GM19455 (cell line): ENCODE measurements around the gene GLDC.
"Not testable (repeated sequence)": the region's sequence is repeated elsewhere in the genome, so short reads cannot be mapped to it uniquely, and the experiment has no call there.

Experiments used
- ATAC-seq: cut with Tn5 transposase; IDR thresholded peaks from one replicate; pipeline ENCODE4 v1.9.1; 2021; ENCODE audit not compliant: unreplicated experiment

Gene GLDC

DNA sequence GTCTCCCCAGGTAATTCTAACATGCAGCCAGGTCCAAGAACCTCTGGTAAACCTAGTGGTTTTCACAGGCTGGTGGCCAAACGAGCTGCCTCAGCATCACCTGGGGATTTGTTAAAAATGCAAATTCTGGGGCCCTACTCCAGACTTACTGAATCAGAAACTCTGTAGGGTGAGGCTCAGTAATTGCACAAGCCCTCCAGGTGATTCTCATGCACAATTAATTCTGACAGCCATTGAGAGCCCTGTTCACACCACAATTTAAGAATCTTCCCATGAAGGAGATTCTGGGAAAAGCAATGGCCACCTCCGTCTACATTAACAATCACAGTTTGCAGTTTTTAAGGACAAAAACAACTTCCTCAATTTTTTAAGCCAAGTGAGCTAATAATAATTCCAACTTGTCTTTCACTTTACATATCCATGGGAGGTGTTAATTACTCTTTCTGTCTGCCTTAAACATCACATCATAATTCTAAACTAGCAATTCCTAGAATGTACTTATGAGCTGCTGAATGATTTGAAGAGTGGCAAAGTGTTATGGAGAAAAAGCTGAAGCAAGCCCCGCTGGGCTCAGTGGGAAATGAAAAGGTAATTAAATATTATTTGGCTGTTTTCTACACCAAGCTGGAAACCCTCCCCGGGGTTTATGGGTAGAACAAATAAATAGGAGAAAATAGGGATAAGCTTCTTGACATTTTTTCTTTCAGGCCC is 70.0 kb downstream of the GLDC start:
- ATAC-seq: peak; percentile 74

DNA sequence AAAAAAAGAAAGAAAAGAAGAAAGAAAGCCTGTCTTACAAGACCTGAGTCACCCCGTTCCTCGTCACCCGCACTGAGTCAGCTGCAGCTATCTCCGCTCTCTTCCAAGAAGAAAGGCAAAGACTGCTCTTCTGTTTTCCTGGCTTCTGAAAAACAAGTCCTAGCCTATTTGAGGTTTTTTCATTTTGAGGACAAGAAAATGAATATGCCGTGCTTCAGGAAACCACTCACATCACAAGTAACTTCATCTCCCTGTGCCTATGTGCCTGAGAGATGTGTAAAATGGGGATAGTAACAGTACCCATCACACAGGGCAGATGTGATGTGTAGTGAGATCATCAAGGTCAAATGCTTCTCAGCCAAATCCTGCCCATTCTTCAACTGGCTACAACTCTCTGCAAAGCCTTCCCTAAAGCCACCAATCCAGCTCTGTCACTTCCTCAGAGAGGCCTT is 78.4 kb downstream of the GLDC start:
- no peak for ATAC-seq

DNA sequence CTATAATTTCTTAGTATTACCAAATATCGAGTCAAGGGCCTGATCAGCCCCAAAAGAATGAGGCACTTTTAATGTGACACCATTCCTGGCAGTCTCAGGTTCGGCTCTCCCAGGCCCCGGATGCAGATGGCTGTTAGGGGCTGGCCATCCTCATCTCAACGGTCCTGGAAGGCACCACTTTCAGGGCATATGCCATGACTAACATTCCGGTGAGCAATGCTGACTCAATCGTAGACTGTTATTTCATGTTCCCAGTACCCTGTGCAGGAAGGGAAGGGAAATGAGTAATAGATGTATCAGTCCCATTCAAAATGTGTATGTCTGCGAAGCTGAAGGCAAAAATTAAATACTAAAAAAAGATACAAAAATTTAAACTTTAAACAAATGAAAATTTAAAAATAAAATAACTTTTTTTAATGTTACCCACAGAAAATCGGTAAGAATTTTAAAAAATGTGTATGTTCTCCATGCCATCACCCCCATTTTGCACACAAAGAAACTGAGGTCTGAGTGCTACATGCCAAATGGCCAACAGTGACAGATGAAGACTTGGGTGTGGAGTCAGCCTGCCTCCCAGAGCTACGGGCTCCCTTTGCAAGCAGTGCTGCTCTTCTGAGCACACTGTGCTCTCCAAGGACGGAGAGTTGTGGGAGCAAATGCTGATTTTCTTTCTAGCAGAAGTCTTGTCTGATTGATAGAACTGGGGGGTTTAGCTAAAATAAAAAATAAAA is 79.0 kb downstream of the GLDC start:
- ATAC-seq: no peak

DNA sequence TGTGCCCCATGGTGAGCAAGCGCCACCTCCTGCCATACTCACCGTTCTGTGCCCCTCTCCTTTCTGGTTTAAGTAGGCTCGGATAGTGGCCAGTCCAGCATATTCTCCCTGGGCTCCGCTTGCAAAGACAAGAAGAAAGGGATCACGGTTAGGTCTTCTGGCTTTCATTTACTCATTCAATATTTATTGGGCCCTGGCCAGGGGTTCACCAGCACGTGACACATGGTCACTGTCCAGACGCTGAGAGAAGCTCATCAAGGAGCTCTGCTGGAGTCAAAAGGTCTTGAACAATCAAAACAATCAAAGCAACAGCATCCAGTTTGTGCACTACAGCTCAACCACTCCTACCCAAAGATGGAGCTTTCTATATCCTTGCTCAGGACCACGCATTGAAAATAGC is 80.2 kb downstream of the GLDC start:
- ATAC-seq: no peak

DNA sequence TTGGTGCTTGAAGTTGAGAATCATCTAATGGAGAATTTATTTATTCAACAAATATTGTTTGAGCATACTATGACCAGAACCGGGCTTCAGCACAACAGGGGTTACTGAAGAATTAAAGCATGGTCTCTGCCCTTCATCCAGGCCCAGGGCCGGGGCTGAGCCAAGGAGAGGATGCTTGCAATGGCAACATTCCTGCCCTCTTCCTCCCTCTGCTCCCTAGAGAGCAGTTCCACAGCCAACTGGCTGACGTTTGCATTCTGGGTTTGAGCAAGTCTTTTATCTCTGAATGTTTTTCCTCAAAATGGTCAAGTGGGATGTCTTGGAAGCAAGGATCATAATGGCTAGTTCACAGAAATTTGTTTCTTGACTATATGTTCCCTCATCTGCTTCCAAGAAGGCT is 80.7 kb downstream of the GLDC start:
- no peak for ATAC-seq

DNA sequence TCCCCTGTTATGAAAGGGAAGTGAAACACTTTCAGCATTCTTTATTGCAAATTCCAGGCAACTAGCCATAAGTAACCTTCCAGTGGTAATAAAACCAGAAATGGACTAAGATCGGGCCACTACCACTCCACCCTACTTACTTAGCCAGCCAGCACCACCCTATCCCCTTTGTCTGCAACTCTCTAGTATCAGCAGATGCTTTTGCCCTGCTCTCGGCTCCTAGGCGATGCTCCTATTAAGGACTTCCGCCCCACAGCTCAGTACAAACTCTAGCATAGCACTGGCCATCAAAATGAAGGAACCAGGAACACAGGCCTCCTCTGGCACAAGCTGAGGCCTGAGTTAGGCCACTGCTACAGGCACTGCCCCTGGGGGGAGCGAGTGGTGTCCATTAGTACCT is 81.2 kb downstream of the GLDC start:
- no peak for ATAC-seq

DNA sequence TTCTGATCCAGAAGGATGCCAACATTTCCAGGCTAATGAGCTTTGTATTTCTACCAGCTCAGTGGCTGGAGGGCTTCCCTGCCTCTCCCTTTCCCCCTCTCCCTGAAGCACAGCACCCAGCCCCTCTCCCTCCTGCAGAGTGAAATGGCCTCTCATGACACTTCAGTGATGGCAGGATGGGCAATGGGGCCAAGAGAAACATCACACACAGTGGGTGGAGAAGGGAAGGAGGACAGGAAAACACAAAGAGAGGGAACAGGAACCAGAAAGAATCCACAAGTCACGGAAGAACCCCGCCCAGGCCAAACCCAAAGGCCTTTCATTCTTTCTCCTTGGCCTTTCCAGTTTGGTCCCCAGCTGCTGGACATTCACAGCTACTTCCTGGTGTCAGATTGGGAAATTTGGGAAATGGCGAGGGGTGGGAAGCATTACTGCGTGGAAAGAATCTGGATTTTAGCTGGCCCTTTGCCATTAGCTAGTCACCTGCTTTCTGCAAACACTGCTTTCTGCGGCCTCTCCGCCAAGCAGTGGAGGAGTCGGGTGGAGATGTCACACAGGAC is 82.6 kb downstream of the GLDC start:
- no peak for ATAC-seq

DNA sequence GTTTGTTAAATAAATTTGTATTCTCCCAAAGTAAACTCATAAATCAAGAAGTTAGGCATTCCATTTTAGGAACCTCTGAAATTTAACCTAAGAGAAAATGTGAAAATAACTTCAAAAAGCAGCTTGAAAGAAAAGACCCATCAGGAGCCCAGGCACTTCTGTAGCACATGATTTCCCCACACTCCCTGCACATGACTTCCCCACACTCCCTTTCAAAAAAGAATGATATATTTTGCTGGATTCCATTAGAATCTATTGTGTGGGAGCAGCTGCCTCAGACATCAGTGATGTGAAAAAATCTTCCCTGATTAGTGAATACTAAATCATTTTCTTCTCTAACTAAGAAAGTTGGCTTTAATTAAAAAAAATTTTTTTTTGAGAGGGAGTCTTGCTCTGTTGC is 83.3 kb downstream of the GLDC start:
- no peak for ATAC-seq

DNA sequence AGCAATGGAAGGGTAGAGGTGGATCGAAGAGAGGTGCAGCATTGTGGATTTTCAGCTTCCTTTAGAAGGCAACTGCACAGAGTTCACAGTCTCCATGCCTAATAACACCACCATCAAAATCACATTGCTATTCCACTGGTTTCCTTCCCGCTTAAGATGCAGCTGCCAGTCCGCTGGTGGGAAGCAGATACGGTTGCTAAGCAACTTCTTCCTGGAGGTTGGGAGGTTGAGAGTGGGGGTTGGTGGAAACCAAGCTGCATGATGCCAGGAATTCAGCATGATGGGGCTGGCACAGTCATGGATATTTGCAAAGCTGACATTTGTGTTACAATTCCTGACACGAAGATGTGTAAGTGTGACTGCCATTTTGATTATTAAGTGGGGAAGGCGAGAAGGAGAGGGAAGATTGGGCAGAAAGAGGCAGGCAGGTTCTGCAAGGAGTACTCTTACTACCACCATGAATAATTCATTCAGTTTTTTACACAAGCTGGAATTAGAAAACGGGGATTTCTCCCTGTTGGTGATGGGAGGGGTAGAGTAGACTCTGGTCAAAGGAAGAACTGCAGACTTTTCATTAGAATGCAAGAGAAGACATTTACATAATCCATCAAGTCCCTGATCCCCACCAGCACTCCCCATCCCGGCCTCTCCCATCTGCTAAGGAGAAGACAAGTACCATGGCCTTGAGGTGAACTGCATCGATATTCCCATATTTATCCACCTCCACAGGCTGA is 87.5 kb downstream of the GLDC start:
- no peak for ATAC-seq

DNA sequence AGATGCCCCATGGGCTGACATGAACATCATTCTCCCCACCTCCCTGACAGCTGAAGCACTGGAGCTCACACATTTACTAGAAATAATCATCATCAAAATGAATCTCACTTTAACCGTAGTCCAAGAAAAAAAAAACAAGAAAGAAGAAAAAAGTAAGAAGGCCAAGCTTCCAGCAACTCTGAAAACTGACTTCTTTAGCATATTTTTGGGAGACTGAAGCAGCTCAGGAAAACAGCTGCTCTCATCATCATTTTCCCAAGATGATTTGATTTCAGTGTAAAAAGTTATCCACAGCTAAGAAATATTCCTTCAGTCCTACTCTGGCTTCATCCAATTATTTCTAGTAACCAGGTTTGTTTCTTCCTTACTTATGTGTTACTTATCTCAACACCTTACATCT is 91.7 kb downstream of the GLDC start:
- no peak for ATAC-seq

DNA sequence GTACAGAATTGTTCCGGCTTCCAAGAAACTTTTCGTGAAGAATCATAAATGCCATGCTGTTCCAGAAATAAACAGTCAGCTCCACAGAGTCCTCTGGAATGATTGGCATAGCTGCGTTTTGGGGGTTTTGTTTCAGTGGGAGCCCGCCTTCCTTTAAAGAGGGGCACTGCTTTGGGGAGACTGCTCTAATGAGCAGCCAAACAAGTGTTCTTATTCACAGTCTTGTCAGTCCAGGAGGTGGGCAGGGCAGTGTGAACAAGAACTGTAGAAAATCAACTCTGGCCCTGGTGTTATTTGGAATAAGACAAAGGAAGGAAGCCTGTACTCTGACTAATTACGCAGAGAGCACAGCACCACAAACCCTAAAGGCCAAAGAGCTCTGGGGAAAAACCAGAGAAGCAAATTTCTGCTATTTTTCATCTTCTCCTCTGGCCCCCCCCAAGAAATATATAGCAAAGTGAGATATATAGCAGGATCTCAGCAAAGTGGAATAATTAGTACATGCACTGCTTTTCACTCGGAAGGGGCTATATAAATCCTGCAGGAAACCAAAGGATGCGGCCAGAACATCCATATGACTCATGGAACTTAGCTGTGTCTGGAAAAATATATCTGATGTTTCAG is 92.9 kb downstream of the GLDC start:
- no peak for ATAC-seq

DNA sequence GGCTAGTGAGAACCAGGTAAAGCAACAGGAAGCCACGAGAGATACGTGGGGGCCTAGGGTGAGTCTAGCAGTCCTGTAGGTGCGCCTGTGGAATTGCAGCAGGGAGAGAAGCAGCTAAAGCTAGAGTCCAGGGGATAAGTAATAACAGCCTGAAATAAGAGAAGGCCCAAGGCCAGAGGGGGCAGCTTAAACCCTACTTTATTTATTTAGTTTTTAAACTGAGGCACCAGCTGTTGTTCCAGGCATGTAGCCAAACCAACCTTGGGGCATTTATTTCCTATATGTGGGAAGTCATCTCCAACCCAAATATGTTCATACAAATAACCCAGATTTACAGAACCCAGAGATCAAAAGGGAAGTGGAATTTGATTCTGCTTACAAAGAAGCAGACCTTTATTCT is 93.5 kb downstream of the GLDC start:
- ATAC-seq: no peak

DNA sequence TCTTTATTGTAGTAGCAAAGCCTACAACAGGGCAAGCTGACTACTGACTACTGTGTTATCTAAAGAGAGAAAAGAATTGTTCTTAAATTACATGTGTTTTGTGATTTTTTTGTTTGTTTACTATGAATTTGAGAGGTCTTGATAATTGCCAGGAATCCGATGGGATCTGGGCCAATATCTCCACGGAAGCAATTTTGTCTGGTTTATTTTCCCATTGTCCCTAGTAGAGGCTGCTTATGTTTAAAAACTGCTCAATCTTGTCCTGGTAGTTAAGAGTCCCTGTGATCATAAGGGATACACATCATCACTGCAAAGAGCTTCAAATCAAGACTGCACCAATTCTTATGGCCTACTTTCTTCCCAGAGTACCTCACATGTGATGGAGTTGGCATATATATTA is 94.4 kb downstream of the GLDC start:
- no peak for ATAC-seq

DNA sequence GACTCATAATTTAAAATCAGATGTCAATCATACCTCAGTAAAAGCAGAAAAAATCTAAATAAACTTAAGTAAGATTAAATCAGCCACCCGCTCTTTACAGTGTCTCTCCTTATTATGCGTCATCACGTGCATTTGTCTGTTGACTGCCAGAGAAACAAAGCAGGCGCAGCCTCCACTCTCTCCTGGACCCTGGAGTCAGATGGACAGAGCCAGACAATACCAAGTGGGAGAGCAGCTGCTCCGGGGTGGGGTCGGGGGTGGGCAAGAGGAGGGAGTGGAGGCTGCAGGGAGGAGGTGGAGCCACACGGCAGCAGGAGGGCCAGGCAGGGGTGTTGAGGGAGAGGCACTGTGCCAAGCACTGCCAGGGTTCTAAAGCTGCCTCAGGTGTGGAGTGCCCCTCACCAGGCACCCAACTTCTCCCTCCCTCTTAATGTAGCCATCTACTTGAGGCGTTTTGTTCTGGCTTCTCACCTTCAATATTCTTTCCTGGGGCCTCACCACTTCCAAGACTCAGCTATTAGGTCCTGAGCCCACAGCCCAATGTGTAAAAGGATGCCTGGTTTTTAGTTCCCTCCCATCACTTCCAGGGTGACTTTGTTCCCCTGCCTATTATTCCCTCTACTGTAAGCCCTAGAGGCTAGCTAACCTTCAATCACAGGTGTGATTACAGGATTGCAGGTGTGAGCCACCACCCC is 96.3 kb downstream of the GLDC start:
- no peak for ATAC-seq

DNA sequence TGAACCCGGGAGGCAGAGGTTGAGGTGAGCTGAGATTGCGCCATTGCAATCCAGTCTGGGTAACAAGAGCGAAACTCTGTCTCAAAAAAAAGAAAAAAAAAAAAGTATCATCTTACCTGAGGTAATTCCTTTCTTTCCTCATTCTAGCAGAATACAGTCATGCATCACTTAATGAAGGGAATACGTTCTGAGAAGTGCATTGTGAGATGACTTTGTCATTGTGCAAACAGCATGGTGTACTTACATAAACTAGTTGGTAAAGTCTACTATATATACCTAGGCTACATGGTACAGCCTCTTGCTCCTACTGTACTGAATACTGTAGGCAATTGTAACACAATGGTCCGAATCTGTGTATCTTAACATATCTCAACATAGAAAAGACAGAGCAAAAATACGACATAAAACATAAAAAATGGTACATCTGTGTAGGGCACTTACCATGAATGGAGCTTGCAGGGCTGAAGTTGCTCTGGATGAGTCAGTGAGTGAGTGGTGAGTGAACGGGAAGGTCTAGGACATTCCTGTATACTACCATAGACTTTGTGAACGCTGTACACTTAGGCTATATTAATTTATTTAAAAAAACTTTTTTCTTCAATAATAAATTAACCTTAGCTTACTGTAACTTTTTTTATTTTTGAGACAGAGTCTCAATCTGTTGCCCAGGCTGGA is 100.4 kb downstream of the GLDC start:
- no peak for ATAC-seq

DNA sequence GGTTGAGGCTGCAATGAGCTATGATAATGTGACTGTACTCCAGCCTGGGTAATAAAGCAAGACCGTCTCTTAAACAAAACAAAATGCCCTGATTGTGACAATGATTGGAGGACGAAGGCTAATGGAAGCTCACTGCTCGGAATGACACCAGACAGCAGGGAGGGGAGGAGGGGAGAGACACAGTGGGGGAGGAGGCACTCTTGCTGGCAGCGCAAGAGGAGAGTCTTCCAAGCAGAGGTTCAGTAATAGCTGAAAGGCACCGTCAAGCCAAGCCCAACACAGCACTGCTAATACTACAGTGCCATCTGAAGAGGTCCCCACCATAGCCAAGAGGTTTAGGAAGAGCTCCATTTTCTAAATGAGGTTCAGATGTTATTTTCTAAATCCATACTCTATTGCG is 102.3 kb downstream of the GLDC start:
- no peak for ATAC-seq

DNA sequence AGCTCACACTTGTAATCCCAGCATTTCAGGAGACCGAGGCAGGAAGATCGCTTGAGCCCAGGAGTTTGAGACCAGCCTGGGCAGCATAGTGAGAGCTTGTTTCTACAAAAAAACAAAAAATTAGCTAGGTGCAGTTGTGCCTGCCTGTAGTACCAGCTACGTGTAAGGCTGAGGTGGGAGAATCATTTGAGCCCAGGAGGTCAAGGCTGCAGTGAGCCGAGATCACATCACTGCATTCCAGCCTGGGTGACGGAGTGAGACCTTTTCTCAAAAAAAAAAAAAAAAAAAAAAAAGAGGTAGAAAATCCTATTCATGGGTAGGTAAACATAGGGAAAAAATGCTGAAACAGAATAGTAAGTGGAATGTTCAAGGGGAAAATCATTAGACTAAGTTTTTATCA is 102.9 kb downstream of the GLDC start:
- ATAC-seq: not testable (repeated sequence)

DNA sequence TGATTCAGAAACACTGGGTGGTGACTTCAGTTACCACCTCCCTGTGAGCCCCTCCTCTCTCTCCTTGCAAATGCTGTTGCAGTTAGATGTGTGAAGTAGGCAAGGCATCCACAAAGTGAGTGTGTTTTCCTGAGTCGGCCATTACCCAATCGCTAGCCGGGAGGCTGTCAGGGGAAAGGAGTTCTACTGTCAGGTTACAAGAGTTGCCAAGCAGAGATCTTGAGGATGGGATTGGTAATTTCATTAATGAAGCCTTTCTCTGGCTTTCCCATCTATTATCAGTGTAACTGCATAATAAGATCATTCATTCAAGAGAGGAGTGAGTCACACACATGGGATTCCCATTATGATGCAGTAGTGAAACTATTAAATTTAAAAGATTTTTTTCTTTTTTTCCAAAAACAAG is 106.9 kb downstream of the GLDC start:
- ATAC-seq: no peak

DNA sequence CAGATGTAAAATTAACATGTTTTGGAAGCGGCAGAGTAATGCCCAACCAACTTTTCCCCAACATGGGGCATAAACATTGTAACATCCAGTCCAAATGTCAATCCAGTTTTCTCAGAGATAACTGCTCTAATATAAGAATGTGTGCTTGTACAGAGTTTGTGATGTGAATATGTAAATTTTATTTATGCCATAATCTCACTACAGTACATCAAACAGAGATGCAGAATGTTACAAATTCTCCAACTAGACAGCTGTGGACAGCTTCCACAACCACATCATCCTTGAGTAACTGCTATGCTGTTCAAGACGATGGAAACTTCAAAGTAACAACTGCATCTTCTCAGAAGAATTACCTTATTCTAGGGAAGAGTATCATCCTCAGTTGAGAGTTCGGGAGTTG is 109.9 kb downstream of the GLDC start:
- no peak for ATAC-seq
